Ovary (tissue), 9 donors: ENCODE data around the gene BANK1. TPM values are rescaled to one million over a fixed set of nuclear protein-coding genes. Genes with fewer than 3 reads are reported as not detected.

Source experiments
- DNase-seq, 5 donors: peaks; one replicate each; pipeline ENCODE4 v3.0.0-alpha.2; 2019 to 2020
- H3K27ac ChIP-seq, 2 donors: fragments of 200-600 bp; one replicate each; pipeline versions ENCODE4 v1.5.1 to v1.8.0; 2019 to 2022
- H3K27me3 ChIP-seq: fragments of 200-600 bp; one replicate; pipeline ENCODE4 v1.8.0; 2022
- H3K36me3 ChIP-seq: fragments of 200-600 bp; sonication (generic); one replicate; pipeline ENCODE4 v1.5.1; 2019
- H3K4me1 ChIP-seq: one replicate; pipeline ENCODE4 v1.8.1; 2013; ENCODE audit warnings: mild to moderate bottlenecking, moderate library complexity; ENCODE audit not compliant: insufficient read depth
- H3K4me3 ChIP-seq: fragments of 200-600 bp; sonication (generic); one replicate; pipeline ENCODE4 v1.5.1; 2017
- H3K9me3 ChIP-seq, 2 donors: fragments of 200-600 bp in 1 of 2; sonication (generic) in 1 of 2; one replicate each; pipeline versions ENCODE4 v1.5.1 to v1.8.1; 2013 to 2019; ENCODE audit warnings: mild to moderate bottlenecking in 1 of 2, moderate library complexity in 1 of 2
- CTCF ChIP-seq, 3 donors: fragments of 450-650 bp in 2 of 3; fragments of 200-600 bp in 1 of 3; IDR thresholded peaks; one replicate each; pipeline versions ENCODE4 v1.5.1 to v1.8.0; 2016 to 2022; ENCODE audit warnings: antibody characterized with exemption in 3 of 3, mild to moderate bottlenecking in 1 of 3
- EP300 ChIP-seq: sonication (generic); formaldehyde crosslinking; IDR thresholded peaks from one replicate; pipeline ENCODE4 v1.6.1; 2017; ENCODE audit warnings: antibody characterized with exemption
- POLR2A ChIP-seq: fragments of 450-650 bp; IDR thresholded peaks from one replicate; pipeline ENCODE4 v1.6.1; 2017; ENCODE audit warnings: antibody characterized with exemption, mild to moderate bottlenecking, moderate library complexity
- WGBS, 3 donors: extraction: QIAGEN DNeasy Blood & Tissue Kit in 1 of 3; methylation state at CpG; one replicate each; pipeline versions ENCODE4 v1.1.5 to v1.1.7; 2013 to 2017; 5-methylcytosine and 5-hydroxymethylcytosine counted together
- intact Hi-C, 4 donors: fragments of 100-400 bp; cut with DNase I; formaldehyde crosslinking; loops; one replicate each; pipeline versions ENCODE4 v1.11.0 to v1.15.1; 2022 to 2023
- polyA plus RNA-seq, 2 donors: library from polyadenylated mRNA; stranded (reverse); fragments of 200-250 nt in 1 of 2; fragments of 350-450 nt in 1 of 2; fragmentation: Illumina TruSeq in 1 of 2; extraction: RNeasy Lipid Tissue Mini Kit (QIAGEN cat#74804) in 1 of 2; gene quantifications; one replicate each; pipeline ENCODE4 v1.2.3, GENCODE V29; 2013 to 2014
- total RNA-seq, 7 donors: library from RNA; depleted of rRNA in 2 of 7; stranded (reverse); fragments of >200 nt in 2 of 7; fragmentation: NEBNext Ultra II Directional in 3 of 7; extraction: Animal tissue kit (Norgen Biotek cat#: 25700) in 3 of 7; gene quantifications; one replicate each; pipeline versions ENCODE4 v1.1.0 to v1.2.4, GENCODE V29; 2016 to 2023
- donor health status: DM: no; HTN: no; CAD: no; lungs with moderate emphysema.
- donor health status: DM: no; HTN: no; CAD: no.
- donor health status: Bipolar disorder and iron deficiency.
- donor health status: DM: yes; HTN: yes; CAD: no.
- donor health status: DM: no; HTN: no; CAD: no.
- donor health status: DM: yes; HTN: yes; CAD: no.

Gene BANK1
- total and polyA plus RNA-seq, 9 donors: 0.10 to 3.7 (median 0.36) TPM

- no peaks in the 10 kb centered on the region for H3K36me3 ChIP-seq
These were observed 5.2 kb downstream of the BANK1 start for GRCh38 chr4:101795704-101796103.

GRCh38 chr4:101801958-101802357 lies 11.4 kb downstream of the BANK1 start:
- no peak overlapping the region for H3K4me3 ChIP-seq
- H3K9me3 ChIP-seq: no peaks in the 10 kb centered on the region
- intact Hi-C loops: no loop called here
- no peak for DNase-seq
- H3K27ac ChIP-seq: no peak overlapping the region
- no peaks in the 10 kb centered on the region for H3K4me1 ChIP-seq
- TF ChIP-seq EP300: no peak
- TF ChIP-seq CTCF (IDR thresholded peaks at IDR 0.05): no peak
- no peak for TF ChIP-seq POLR2A
- no peaks in the 10 kb centered on the region for H3K36me3 ChIP-seq
- H3K27me3 ChIP-seq: no peaks in the 10 kb centered on the region
- WGBS, 3 donors: 70 to 75% (median 75%) methylated on average over 3 of the region's 3 CpGs

More at GRCh38 chr4:101795704-101796103, 5.2 kb downstream of the BANK1 start:
- no peak overlapping the region for H3K4me3 ChIP-seq
- no peaks in the 10 kb centered on the region for H3K27me3 ChIP-seq
- no peaks in the 10 kb centered on the region for H3K4me1 ChIP-seq
- TF ChIP-seq EP300 (no peak), POLR2A (no peak), CTCF (IDR thresholded peaks at IDR 0.05) (no peak)
- intact Hi-C loops: no loop called here
- H3K27ac ChIP-seq: no peak overlapping the region
- H3K9me3 ChIP-seq: no peaks in the 10 kb centered on the region
- no peak for DNase-seq

- Histone ChIP-seq H3K4me3 (no peak overlapping the region), H3K36me3 (no peaks in the 10 kb centered on the region), H3K27ac (no peak overlapping the region), H3K9me3 (no peaks in the 10 kb centered on the region), H3K27me3 (no peaks in the 10 kb centered on the region), H3K4me1 (no peaks in the 10 kb centered on the region)
- intact Hi-C loops: no loop called here
- 55 to 70% (median 57%) methylated on average over 2 of the region's 2 CpGs for WGBS, 3 donors
- TF ChIP-seq CTCF (IDR thresholded peaks at IDR 0.05) (no peak), POLR2A (no peak)
- DNase-seq: no peak
These were observed 16.4 kb downstream of the BANK1 start for GRCh38 chr4:101806914-101807313.

- TF ChIP-seq CTCF (IDR thresholded peaks at IDR 0.05) (no peak), POLR2A (no peak), EP300 (no peak)
- no peaks in the 10 kb centered on the region for H3K4me1 ChIP-seq
- H3K27me3 ChIP-seq: no peaks in the 10 kb centered on the region
- 54 to 76% (median 65%) methylated on average over 2 of the region's 2 CpGs for WGBS, 3 donors
- intact Hi-C loops: no loop called here
- no peaks in the 10 kb centered on the region for H3K9me3 ChIP-seq
- no peaks in the 10 kb centered on the region for H3K36me3 ChIP-seq
- no peak overlapping the region for H3K27ac ChIP-seq
- no peak overlapping the region for H3K4me3 ChIP-seq
- no peak for DNase-seq
These were observed 16.8 kb downstream of the BANK1 start for GRCh38 chr4:101807351-101807750.

GRCh38 chr4:101813604-101814003 lies 23.1 kb downstream of the BANK1 start:
- Histone ChIP-seq H3K36me3 (no peaks in the 10 kb centered on the region), H3K27ac (no peak overlapping the region), H3K4me1 (no peaks in the 10 kb centered on the region), H3K27me3 (no peaks in the 10 kb centered on the region), H3K9me3 (no peaks in the 10 kb centered on the region), H3K4me3 (no peak overlapping the region)
- DNase-seq: no peak
- TF ChIP-seq CTCF (IDR thresholded peaks at IDR 0.05) (no peak), EP300 (no peak), POLR2A (no peak)
- WGBS, 3 donors: 91 to 92% (median 91%) methylated on average over 5 of the region's 5 CpGs
- intact Hi-C loops: no loop called here
